H4 (cell line): ENCODE data around the gene SETSIP. TPM values are rescaled to one million over a fixed set of nuclear protein-coding genes. Genes with fewer than 3 reads are reported as not detected.
"Not testable (repeated sequence)": the region's sequence is repeated elsewhere in the genome, so short reads cannot be mapped to it uniquely, and the experiment has no call there.

ENCODE experiments used
- DNase-seq: peaks from one replicate; pipeline ENCODE4 v3.0.0-alpha.2; 2015; ENCODE audit warnings: low spot score
- total RNA-seq: library from RNA; depleted of rRNA; stranded (reverse); fragments of >200 nt; shearing (Covaris generic); gene quantifications from 2 replicates; pipeline ENCODE4 v1.2.3, GENCODE V29; 2014; rRNA removed

SETSIP gene
- total RNA-seq: not detected in 2 replicates

GRCh38 chr1:92075311-92075710, at the start of gene SETSIP:
TSS of gene SETSIP (minus strand) at chr1:92075411. CDS start at chr1:92075411, 0 bp downstream.
- no peak for DNase-seq

- DNase-seq: no peak
These were observed 48.7 kb upstream of the SETSIP start for GRCh38 chr1:92123868-92124267.

- no peak for DNase-seq
These were observed 43.6 kb upstream of the SETSIP start for GRCh38 chr1:92118826-92119225.

- no peak for DNase-seq
These were observed 42.3 kb upstream of the SETSIP start for GRCh38 chr1:92117526-92117925.

GRCh38 chr1:92108631-92109030, 33.4 kb upstream of the SETSIP start:
- DNase-seq: no peak

- DNase-seq: no peak
These were observed 30.4 kb upstream of the SETSIP start for GRCh38 chr1:92105546-92106081.

GRCh38 chr1:92096317-92096716, 21.1 kb upstream of the SETSIP start:
- no peak for DNase-seq

- no peak for DNase-seq
These were observed 20.7 kb upstream of the SETSIP start for GRCh38 chr1:92095874-92096273.

- DNase-seq: no peak
These were observed 19.4 kb upstream of the SETSIP start for GRCh38 chr1:92094595-92094994.

GRCh38 chr1:92094090-92094489, 18.9 kb upstream of the SETSIP start:
- DNase-seq: no peak

GRCh38 chr1:92091625-92092024, 16.4 kb upstream of the SETSIP start:
- DNase-seq: no peak

- DNase-seq: no peak
These were observed 12.3 kb upstream of the SETSIP start for GRCh38 chr1:92087542-92087941.

GRCh38 chr1:92085727-92086126, 10.5 kb upstream of the SETSIP start:
- DNase-seq: no peak

- DNase-seq: no peak
These were observed 9.4 kb upstream of the SETSIP start for GRCh38 chr1:92084651-92085050.

GRCh38 chr1:92081031-92081430, 5.8 kb upstream of the SETSIP start:
- DNase-seq: no peak

GRCh38 chr1:92080128-92080985, 5.1 kb upstream of the SETSIP start, which contains the start of gene BTBD8:
TSS of gene BTBD8 (plus strand) at chr1:92080345. CDS start at chr1:92080572, 227 bp downstream.
- DNase-seq: peak; percentile 58

GRCh38 chr1:92079441-92079840, 4.2 kb upstream of the SETSIP start:
- no peak for DNase-seq

- not testable (repeated sequence) for DNase-seq
These were observed 2.9 kb upstream of the SETSIP start for GRCh38 chr1:92078077-92078476.

GRCh38 chr1:92076363-92076762, 1.2 kb upstream of the SETSIP start:
- DNase-seq: no peak

- DNase-seq: not testable (repeated sequence)
These were observed 765 bp downstream of the SETSIP start for GRCh38 chr1:92074446-92074845.

GRCh38 chr1:92070892-92071291, 4.3 kb downstream of the SETSIP start:
- DNase-seq: no peak

- DNase-seq: no peak
These were observed 8.9 kb downstream of the SETSIP start for GRCh38 chr1:92066321-92066720.

- DNase-seq: no peak
These were observed 10.2 kb downstream of the SETSIP start for GRCh38 chr1:92065042-92065441.
